HUES64 (cell line): ENCODE results near the gene WFDC5.
"Not testable (repeated sequence)": the region's sequence is repeated elsewhere in the genome, so short reads cannot be mapped to it uniquely, and the experiment has no call there.

Source experiments
- H3K27ac ChIP-seq: 2 replicates; pipeline ENCODE4 v1.7.0; 2013; ENCODE audit warnings: low read depth, low read length, inconsistent platforms
- H3K27me3 ChIP-seq: 2 replicates; pipeline ENCODE4 v1.6.1; 2013; ENCODE audit warnings: mild to moderate bottlenecking, low read length; ENCODE audit not compliant: insufficient read depth
- H3K36me3 ChIP-seq: 2 replicates; pipeline ENCODE4 v1.6.1; 2013; ENCODE audit warnings: mild to moderate bottlenecking, low read length; ENCODE audit not compliant: insufficient read depth
- H3K4me1 ChIP-seq: 2 replicates; pipeline ENCODE4 v1.6.1; 2013; ENCODE audit warnings: mild to moderate bottlenecking, low read length, moderate library complexity; ENCODE audit not compliant: insufficient read depth
- H3K4me3 ChIP-seq: 2 replicates; pipeline ENCODE4 v1.5.1; 2013; ENCODE audit warnings: mild to moderate bottlenecking, low read length, moderate library complexity
- H3K9ac ChIP-seq: 2 replicates; pipeline ENCODE4 v1.6.1; 2013; ENCODE audit warnings: mild to moderate bottlenecking, low read depth, low read length
- H3K9me3 ChIP-seq: 2 replicates; pipeline ENCODE4 v1.6.1; 2013; ENCODE audit warnings: low read depth, low read length; ENCODE audit not compliant: insufficient read depth
- WGBS: fragments of 150-250, 120-280 bp; methylation state at CpG from one replicate; pipeline ENCODE4 v1.1.7; 2013; ENCODE audit warnings: missing lambda C conversion rate; 5-methylcytosine and 5-hydroxymethylcytosine counted together

Gene WFDC5

GRCh38 chr20:45067558-45067957 lies 47.4 kb downstream of the WFDC5 start:
- peaks cover 7% of the 10 kb centered on the region for H3K36me3 ChIP-seq
- H3K9me3 ChIP-seq = no peaks in the 10 kb centered on the region
- H3K27me3 ChIP-seq = no peaks in the 10 kb centered on the region
- H3K4me3 ChIP-seq = no peak overlapping the region
- WGBS = 89% methylated on average over 1 of the region's 2 CpGs
- no peak overlapping the region for H3K27ac ChIP-seq
- H3K9ac ChIP-seq = no peak overlapping the region
- no peaks in the 10 kb centered on the region for H3K4me1 ChIP-seq

- Histone ChIP-seq H3K9me3 (no peaks in the 10 kb centered on the region), H3K4me3 (no peak overlapping the region), H3K27me3 (no peaks in the 10 kb centered on the region), H3K4me1 (no peaks in the 10 kb centered on the region), H3K9ac (no peak overlapping the region), H3K36me3 (peaks cover 7% of the 10 kb centered on the region), H3K27ac (no peak overlapping the region)
- WGBS = 98% methylated on average over 4 of the region's 4 CpGs
Observed at GRCh38 chr20:45067087-45067486, 47.9 kb downstream of the WFDC5 start.

GRCh38 chr20:45066372-45066771 lies 48.6 kb downstream of the WFDC5 start:
- H3K9ac ChIP-seq = no peak overlapping the region
- H3K4me1 ChIP-seq = no peaks in the 10 kb centered on the region
- H3K27me3 ChIP-seq = no peaks in the 10 kb centered on the region
- no peaks in the 10 kb centered on the region for H3K9me3 ChIP-seq
- 97% methylated on average over 7 of the region's 7 CpGs for WGBS
- no peak overlapping the region for H3K4me3 ChIP-seq
- H3K36me3 ChIP-seq = peaks cover 7% of the 10 kb centered on the region
- H3K27ac ChIP-seq = no peak overlapping the region

GRCh38 chr20:45064812-45065211 lies 50.2 kb downstream of the WFDC5 start:
- Histone ChIP-seq H3K4me3 (no peak overlapping the region), H3K27ac (no peak overlapping the region), H3K9me3 (no peaks in the 10 kb centered on the region), H3K27me3 (no peaks in the 10 kb centered on the region), H3K36me3 (peaks cover 7% of the 10 kb centered on the region), H3K9ac (no peak overlapping the region), H3K4me1 (no peaks in the 10 kb centered on the region)

GRCh38 chr20:45063107-45063506 lies 51.9 kb downstream of the WFDC5 start:
- H3K27me3 ChIP-seq, H3K4me1 ChIP-seq, H3K4me3 ChIP-seq, H3K9ac ChIP-seq, H3K36me3 ChIP-seq, H3K27ac ChIP-seq, H3K9me3 ChIP-seq: not testable (repeated sequence)
- 100% methylated on average over 2 of the region's 2 CpGs for WGBS

- H3K9me3 ChIP-seq = no peaks in the 10 kb centered on the region
- H3K4me1 ChIP-seq = no peaks in the 10 kb centered on the region
- no peak overlapping the region for H3K4me3 ChIP-seq
- 89% methylated on average over 4 of the region's 4 CpGs for WGBS
- no peaks in the 10 kb centered on the region for H3K27me3 ChIP-seq
- H3K36me3 ChIP-seq = peaks cover 13% of the 10 kb centered on the region
- no peak overlapping the region for H3K9ac ChIP-seq
- no peak overlapping the region for H3K27ac ChIP-seq
Observed at GRCh38 chr20:45061244-45061643, 53.7 kb downstream of the WFDC5 start.

- no peak overlapping the region for H3K4me3 ChIP-seq
- WGBS = 92% methylated on average over 4 of the region's 4 CpGs
- H3K9ac ChIP-seq = no peak overlapping the region
- no peak overlapping the region for H3K27ac ChIP-seq
- no peaks in the 10 kb centered on the region for H3K27me3 ChIP-seq
- H3K4me1 ChIP-seq = no peaks in the 10 kb centered on the region
- no peaks in the 10 kb centered on the region for H3K9me3 ChIP-seq
- H3K36me3 ChIP-seq = peaks cover 15% of the 10 kb centered on the region
Observed at GRCh38 chr20:45060294-45060693, 54.7 kb downstream of the WFDC5 start.
